HAP-1 (cell line): Measurements from ENCODE around the gene FLII.

ENCODE experiments used
- DNase-seq, 2 experiments: peaks; one replicate each; pipeline ENCODE4 v3.0.0-alpha.2; 2016 to 2020; ENCODE audit warnings: low spot score in 2 of 2
- H3K27me3 ChIP-seq: fragments of 250-450 bp; sonication (Bioruptor Pico); 2 replicates; pipeline ENCODE4 v1.5.1; 2020; ENCODE audit warnings: low read depth, mild to moderate bottlenecking, moderate library complexity
- H3K36me3 ChIP-seq: fragments of 250-450 bp; sonication (Bioruptor Pico); replicated peaks from 2 replicates; pipeline ENCODE4 v1.5.1; 2020; ENCODE audit warnings: mild to moderate bottlenecking
- H3K4me1 ChIP-seq: fragments of 250-450 bp; sonication (Bioruptor Pico); 2 replicates; pipeline ENCODE4 v1.5.1; 2020; ENCODE audit warnings: mild to moderate bottlenecking
- H3K4me3 ChIP-seq: fragments of 250-450 bp; sonication (Bioruptor Pico); 2 replicates; pipeline ENCODE4 v1.5.1; 2020; ENCODE audit warnings: mild to moderate bottlenecking, moderate library complexity
- H3K9me3 ChIP-seq: fragments of 250-450 bp; sonication (Bioruptor Pico); 2 replicates; pipeline ENCODE4 v1.5.1; 2020; ENCODE audit warnings: mild to moderate bottlenecking, moderate library complexity
- in situ Hi-C: fragments of 300-500 bp; cut with MboI; formaldehyde crosslinking; loops from 3 replicates; pipeline ENCODE4 v1.14.3; 2020; ENCODE audit warnings: low sequenced_read_pairs, inconsistent platforms, mixed read lengths

The FLII gene

GRCh38 chr17:18267927-18268711, 9.6 kb upstream of the FLII start:
- peak in 1 of 2 experiments; percentile 38 for DNase-seq
- Histone ChIP-seq H3K4me1 (no peaks in the 10 kb centered on the region), H3K4me3 (no peak overlapping the region), H3K36me3 (peaks cover 18% of the 10 kb centered on the region), H3K9me3 (no peaks in the 10 kb centered on the region), H3K27me3 (no peaks in the 10 kb centered on the region)
- in situ Hi-C loops, result no loop called here

- no peaks in the 10 kb centered on the region for H3K4me1 ChIP-seq
- no peaks in the 10 kb centered on the region for H3K27me3 ChIP-seq
- peaks cover 15% of the 10 kb centered on the region for H3K36me3 ChIP-seq
- no peaks in the 10 kb centered on the region for H3K9me3 ChIP-seq
- in situ Hi-C loops, result no loop called here
- H3K4me3 ChIP-seq, result no peak overlapping the region
- DNase-seq, result no peak
These were observed 8.8 kb upstream of the FLII start for GRCh38 chr17:18267366-18267765.

GRCh38 chr17:18263885-18264682, 5.5 kb upstream of the FLII start:
- no peak for DNase-seq
- peaks cover 13% of the 10 kb centered on the region for H3K4me1 ChIP-seq
- H3K9me3 ChIP-seq, result no peaks in the 10 kb centered on the region
- in situ Hi-C loops, result no loop called here
- peaks cover 15% of the 10 kb centered on the region; the same call in 1 of the 2 replicates for H3K36me3 ChIP-seq
- no peak overlapping the region for H3K4me3 ChIP-seq
- no peaks in the 10 kb centered on the region for H3K27me3 ChIP-seq

- Histone ChIP-seq H3K36me3 (peaks cover 19% of the 10 kb centered on the region; the same call in 1 of the 2 replicates), H3K4me1 (peaks cover 18% of the 10 kb centered on the region), H3K9me3 (no peaks in the 10 kb centered on the region), H3K27me3 (no peaks in the 10 kb centered on the region), H3K4me3 (no peak overlapping the region)
- in situ Hi-C loops, result no loop called here
- no peak for DNase-seq
These were observed 4.1 kb upstream of the FLII start for GRCh38 chr17:18262641-18263040.

GRCh38 chr17:18262111-18262510, 3.6 kb upstream of the FLII start:
- Histone ChIP-seq H3K27me3 (no peaks in the 10 kb centered on the region), H3K36me3 (peaks cover 19% of the 10 kb centered on the region; the same call in 1 of the 2 replicates), H3K9me3 (no peaks in the 10 kb centered on the region), H3K4me3 (peak overlapping the region; percentile 4; the same call in 1 of the 2 replicates), H3K4me1 (peaks cover 24% of the 10 kb centered on the region)
- no peak for DNase-seq
- in situ Hi-C loops, result no loop called here

- Histone ChIP-seq H3K9me3 (no peaks in the 10 kb centered on the region), H3K27me3 (no peaks in the 10 kb centered on the region), H3K36me3 (peaks cover 19% of the 10 kb centered on the region; the same call in 1 of the 2 replicates), H3K4me1 (peaks cover 25% of the 10 kb centered on the region), H3K4me3 (peak overlapping the region; percentile 91)
- in situ Hi-C loops, result no loop called here
- DNase-seq, result no peak
These were observed 3.1 kb upstream of the FLII start for GRCh38 chr17:18261659-18262058.

- DNase-seq, result no peak
These were observed 2.6 kb upstream of the FLII start for GRCh38 chr17:18261146-18261515.

GRCh38 chr17:18260332-18261145, 2.0 kb upstream of the FLII start, which contains the start of gene MIEF2:
Gene MIEF2, plus strand, starts transcription at chr17:18260662. Its CDS starts 2,059 bp downstream, at chr17:18262721.
- Histone ChIP-seq H3K27me3 (no peaks in the 10 kb centered on the region), H3K4me1 (peaks cover 25% of the 10 kb centered on the region), H3K4me3 (peak within 1 kb of the TSS; percentile 91), H3K9me3 (no peaks in the 10 kb centered on the region), H3K36me3 (peaks cover 20% of the 10 kb centered on the region)
- peak; percentile 88 to 97 for DNase-seq
- in situ Hi-C loops, result no loop called here

More at GRCh38 chr17:18261146-18261515, 2.6 kb upstream of the FLII start:
- Histone ChIP-seq H3K36me3 (peaks cover 17% of the 10 kb centered on the region; the same call in 1 of the 2 replicates), H3K27me3 (no peaks in the 10 kb centered on the region), H3K4me1 (peaks cover 25% of the 10 kb centered on the region), H3K9me3 (no peaks in the 10 kb centered on the region), H3K4me3 (peak overlapping the region; percentile 91)
- in situ Hi-C loops, result no loop called here

GRCh38 chr17:18259621-18260331, 1.2 kb upstream of the FLII start:
- H3K27me3 ChIP-seq, result no peaks in the 10 kb centered on the region
- H3K4me1 ChIP-seq, result peaks cover 25% of the 10 kb centered on the region
- H3K9me3 ChIP-seq, result no peaks in the 10 kb centered on the region
- peaks cover 22% of the 10 kb centered on the region for H3K36me3 ChIP-seq
- no peak for DNase-seq
- in situ Hi-C loops, result no loop called here
- peak overlapping the region; percentile 91 for H3K4me3 ChIP-seq

GRCh38 chr17:18257982-18258355, 569 bp downstream of the FLII start:
- peaks cover 25% of the 10 kb centered on the region for H3K4me1 ChIP-seq
- no peaks in the 10 kb centered on the region for H3K27me3 ChIP-seq
- peak in 1 of 2 experiments; percentile 62 for DNase-seq
- H3K36me3 ChIP-seq, result peaks cover 28% of the 10 kb centered on the region
- in situ Hi-C loops, result no loop called here
- H3K4me3 ChIP-seq, result peak overlapping the region; percentile 88
- H3K9me3 ChIP-seq, result no peaks in the 10 kb centered on the region

- H3K36me3 ChIP-seq, result peaks cover 34% of the 10 kb centered on the region
- H3K4me1 ChIP-seq, result peaks cover 25% of the 10 kb centered on the region
- no peaks in the 10 kb centered on the region for H3K27me3 ChIP-seq
- peak overlapping the region; percentile 88 for H3K4me3 ChIP-seq
- DNase-seq, result peak in 1 of 2 experiments; percentile 71
- no peaks in the 10 kb centered on the region for H3K9me3 ChIP-seq
- in situ Hi-C loops, result no loop called here
These were observed 1.1 kb downstream of the FLII start for GRCh38 chr17:18257268-18257981.

- H3K36me3 ChIP-seq, result peaks cover 40% of the 10 kb centered on the region
- no peak overlapping the region for H3K4me3 ChIP-seq
- H3K4me1 ChIP-seq, result peaks cover 25% of the 10 kb centered on the region
These were observed 1.8 kb downstream of the FLII start for GRCh38 chr17:18256776-18257175.

More at GRCh38 chr17:18256776-18257175, 1.8 kb downstream of the FLII start:
- H3K27me3 ChIP-seq, result no peaks in the 10 kb centered on the region
- in situ Hi-C loops, result no loop called here
- H3K9me3 ChIP-seq, result no peaks in the 10 kb centered on the region
- no peak for DNase-seq
